HG03520 (cell line): ENCODE data around the gene C1QTNF2.

Experiments used
- ATAC-seq: cut with Tn5 transposase; IDR thresholded peaks from one replicate; pipeline ENCODE4 v1.9.1; 2021; ENCODE audit warnings: mild to moderate bottlenecking, moderate library complexity; ENCODE audit not compliant: unreplicated experiment

Gene C1QTNF2

GRCh38 chr5:160310140-160310539 lies 60.3 kb downstream of the C1QTNF2 start:
- no peak for ATAC-seq

- no peak for ATAC-seq
These were observed 63.7 kb downstream of the C1QTNF2 start for GRCh38 chr5:160306696-160307095.

GRCh38 chr5:160305319-160305718 lies 65.1 kb downstream of the C1QTNF2 start:
- no peak for ATAC-seq

- ATAC-seq, result no peak
These were observed 66.7 kb downstream of the C1QTNF2 start for GRCh38 chr5:160303690-160304089.

- no peak for ATAC-seq
These were observed 72.2 kb downstream of the C1QTNF2 start for GRCh38 chr5:160298189-160298588.

GRCh38 chr5:160297776-160298175 lies 72.7 kb downstream of the C1QTNF2 start:
- no peak for ATAC-seq
